NB4 (cell line): Measurements from ENCODE around the gene ZNF775.

Experiments
- DNase-seq: peaks from one replicate; pipeline ENCODE4 v3.0.0; 2010; ENCODE audit warnings: low read depth
- H3K4me3 ChIP-seq: one replicate; pipeline ENCODE4 v1.5.1; 2011; ENCODE audit warnings: mild to moderate bottlenecking, low read depth, low read length, moderate library complexity
- MYC ChIP-seq: IDR thresholded peaks from 2 replicates; pipeline ENCODE4 v1.6.1; 2011; ENCODE audit warnings: low read depth, low read length
- POLR2A ChIP-seq: IDR thresholded peaks from 2 replicates; pipeline ENCODE4 v1.6.1; 2011; ENCODE audit warnings: mild to moderate bottlenecking; ENCODE audit not compliant: insufficient read length; ENCODE audit errors: extremely low read depth
- TF ChIP-seq, protein P1 (sequence below): IDR thresholded peaks from one replicate; pipeline ENCODE4 v1.5.1; 2012; ENCODE audit warnings: low read depth, low read length
- TF ChIP-seq, protein P2 (sequence below): IDR thresholded peaks from 2 replicates; pipeline ENCODE4 v1.6.1; 2011; ENCODE audit warnings: low read depth, low read length

ZNF775 gene

DNA sequence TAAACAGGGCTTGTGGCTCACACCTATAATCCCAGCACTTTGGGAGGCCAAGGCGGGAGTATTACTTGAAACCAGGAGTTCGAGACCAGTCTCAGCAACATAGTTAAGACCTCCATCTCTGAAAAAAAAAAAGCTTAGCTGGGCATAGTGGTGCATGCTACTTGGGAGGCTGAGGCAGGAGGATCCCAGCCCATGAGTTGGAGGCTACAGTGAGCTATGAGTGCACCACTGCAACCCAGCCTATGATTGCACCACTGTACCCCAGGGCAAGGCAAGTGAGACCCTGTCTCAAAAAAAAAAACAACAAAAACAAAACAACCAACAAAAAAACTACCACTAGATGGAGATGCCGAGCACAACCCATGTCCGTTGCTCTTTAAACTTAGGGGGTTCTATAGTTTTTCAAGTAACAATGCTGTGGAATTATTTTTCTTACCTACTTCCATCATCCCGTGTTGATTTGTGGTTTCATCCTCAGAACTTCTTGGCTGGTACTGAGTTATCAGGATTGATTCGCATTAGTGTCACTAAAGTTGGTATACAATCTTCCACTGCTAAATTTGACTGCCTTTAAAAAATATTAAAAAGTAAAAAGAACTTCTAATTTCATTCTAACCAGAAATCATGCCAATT lies 22.7 kb upstream of the ZNF775 start:
- no peak for TF ChIP-seq MYC
- no peak for TF ChIP-seq POLR2A
- TF ChIP-seq, protein P1, sequence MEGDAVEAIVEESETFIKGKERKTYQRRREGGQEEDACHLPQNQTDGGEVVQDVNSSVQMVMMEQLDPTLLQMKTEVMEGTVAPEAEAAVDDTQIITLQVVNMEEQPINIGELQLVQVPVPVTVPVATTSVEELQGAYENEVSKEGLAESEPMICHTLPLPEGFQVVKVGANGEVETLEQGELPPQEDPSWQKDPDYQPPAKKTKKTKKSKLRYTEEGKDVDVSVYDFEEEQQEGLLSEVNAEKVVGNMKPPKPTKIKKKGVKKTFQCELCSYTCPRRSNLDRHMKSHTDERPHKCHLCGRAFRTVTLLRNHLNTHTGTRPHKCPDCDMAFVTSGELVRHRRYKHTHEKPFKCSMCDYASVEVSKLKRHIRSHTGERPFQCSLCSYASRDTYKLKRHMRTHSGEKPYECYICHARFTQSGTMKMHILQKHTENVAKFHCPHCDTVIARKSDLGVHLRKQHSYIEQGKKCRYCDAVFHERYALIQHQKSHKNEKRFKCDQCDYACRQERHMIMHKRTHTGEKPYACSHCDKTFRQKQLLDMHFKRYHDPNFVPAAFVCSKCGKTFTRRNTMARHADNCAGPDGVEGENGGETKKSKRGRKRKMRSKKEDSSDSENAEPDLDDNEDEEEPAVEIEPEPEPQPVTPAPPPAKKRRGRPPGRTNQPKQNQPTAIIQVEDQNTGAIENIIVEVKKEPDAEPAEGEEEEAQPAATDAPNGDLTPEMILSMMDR, result peak; percentile 71
- TF ChIP-seq, protein P2, sequence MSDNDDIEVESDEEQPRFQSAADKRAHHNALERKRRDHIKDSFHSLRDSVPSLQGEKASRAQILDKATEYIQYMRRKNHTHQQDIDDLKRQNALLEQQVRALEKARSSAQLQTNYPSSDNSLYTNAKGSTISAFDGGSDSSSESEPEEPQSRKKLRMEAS, result 0 out of 2 replicates have a peak, but pooled peaks have one; percentile 3
- no peak overlapping the region for H3K4me3 ChIP-seq
- DNase-seq, result peak; percentile 77

DNA sequence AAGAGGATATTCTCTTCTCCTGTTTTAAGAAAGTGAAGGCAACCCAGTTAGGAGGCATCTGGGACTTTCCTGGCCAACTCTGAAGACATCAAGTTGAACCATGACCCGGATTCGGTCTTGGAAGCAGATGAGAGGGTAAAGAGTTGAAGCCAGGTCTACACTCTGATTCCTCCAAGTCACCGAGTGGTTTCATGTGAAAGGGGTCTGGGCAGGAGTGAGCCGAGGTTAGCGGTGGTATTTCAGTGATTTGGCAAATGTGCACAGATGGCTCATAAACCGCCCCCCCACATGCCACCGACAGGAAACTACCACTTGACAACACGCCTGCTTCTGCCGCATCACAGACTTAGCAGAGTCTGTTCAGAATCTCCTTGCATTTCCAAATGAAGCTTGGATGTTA lies 21.9 kb upstream of the ZNF775 start:
- peak overlapping the region; percentile 0 for H3K4me3 ChIP-seq
- peak; percentile 92 for DNase-seq
- TF ChIP-seq POLR2A, result no peak
- TF ChIP-seq, protein P2, result peak; percentile 84
- peak; percentile 87 for TF ChIP-seq MYC
- TF ChIP-seq, protein P1, result no peak

DNA sequence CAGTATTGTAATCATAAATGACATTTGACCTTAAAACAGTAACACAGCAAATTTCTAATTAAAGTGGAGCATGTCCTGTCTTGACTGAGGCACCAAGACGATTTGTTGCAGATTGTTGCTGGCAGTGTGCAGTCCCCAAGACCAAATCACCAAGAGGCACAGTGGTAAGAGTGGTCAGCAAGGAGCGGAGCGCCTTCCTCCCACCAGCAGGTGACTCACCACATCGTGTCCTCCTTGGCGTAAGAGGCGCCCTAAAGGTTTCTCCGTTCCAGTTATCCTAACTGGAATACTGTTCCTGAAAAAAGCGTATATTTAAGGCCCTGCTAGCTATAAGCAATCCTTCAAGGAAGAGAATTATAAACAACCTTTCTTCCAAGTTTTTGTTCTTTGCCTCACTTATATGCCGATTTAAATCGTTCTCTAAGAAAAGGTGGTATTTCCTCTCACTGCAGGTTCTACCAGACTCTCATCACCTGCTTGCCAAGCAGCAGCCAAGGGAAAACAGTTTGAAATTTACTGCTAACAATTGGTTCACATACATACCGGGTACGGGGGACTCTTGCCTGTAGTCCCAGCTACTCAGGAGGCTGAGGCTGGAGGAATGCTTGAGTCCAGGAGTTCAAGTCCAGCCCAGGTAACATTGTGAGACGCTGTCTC lies 21.2 kb upstream of the ZNF775 start:
- DNase-seq, result peak; percentile 78
- H3K4me3 ChIP-seq, result peak overlapping the region; percentile 0
- no peak for TF ChIP-seq POLR2A
- TF ChIP-seq, protein P2, result no peak
- TF ChIP-seq, protein P1, result no peak
- no peak for TF ChIP-seq MYC

DNA sequence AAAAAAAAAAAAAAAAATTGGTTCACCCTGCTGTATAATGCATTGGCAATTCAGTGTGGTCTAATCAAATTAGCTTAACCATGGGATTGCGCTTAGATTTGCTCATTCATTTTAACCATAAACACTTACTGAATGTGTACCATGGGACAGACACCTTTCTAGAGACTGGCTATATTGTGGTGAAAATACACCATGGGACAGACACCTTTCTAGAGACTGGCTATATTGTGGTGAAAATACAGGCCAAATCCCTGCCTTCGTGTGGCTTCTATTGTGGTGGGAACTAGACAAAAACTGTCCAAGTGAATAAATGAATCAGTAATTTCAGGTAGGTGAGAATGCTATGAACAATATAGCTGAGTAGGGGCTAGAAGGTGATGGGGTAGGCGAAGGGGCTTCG lies 20.7 kb upstream of the ZNF775 start:
- TF ChIP-seq, protein P2, result no peak
- TF ChIP-seq, protein P1, result no peak
- TF ChIP-seq POLR2A (no peak), MYC (no peak)
- no peak for DNase-seq
- H3K4me3 ChIP-seq, result no peak overlapping the region

DNA sequence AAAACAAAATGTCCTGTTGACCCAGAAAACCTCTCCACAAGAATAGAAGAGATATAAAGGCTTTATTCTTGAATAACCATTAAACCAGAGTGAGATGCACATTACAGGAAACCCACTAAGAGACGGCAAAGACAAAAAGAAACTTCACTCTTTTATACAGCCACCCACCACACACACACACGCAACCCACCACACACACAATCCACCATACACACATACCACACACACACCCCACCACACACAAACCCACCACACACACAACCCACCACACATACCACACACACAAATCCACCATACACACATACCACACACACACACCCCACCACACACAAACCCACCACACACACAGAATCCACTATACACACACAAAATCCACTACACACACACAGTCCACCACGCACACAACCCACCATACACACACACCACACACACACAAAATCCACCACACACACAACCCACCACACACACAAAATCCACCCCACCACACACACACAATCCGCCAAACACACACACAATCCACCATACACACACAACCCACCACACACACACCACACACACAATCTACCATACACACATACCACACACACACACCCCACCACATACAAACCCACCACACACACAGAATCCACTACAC lies 20.0 kb upstream of the ZNF775 start:
- H3K4me3 ChIP-seq, result no peak overlapping the region
- DNase-seq, result peak; percentile 18
- TF ChIP-seq, protein P2, result no peak
- TF ChIP-seq, protein P1, result no peak
- TF ChIP-seq POLR2A (no peak), MYC (no peak)
